NCI-H69 (cell line): ENCODE measurements around the gene VPREB1.
"Not testable (repeated sequence)": the region's sequence is repeated elsewhere in the genome, so short reads cannot be mapped to it uniquely, and the experiment has no call there.

Experiments used
- DNase-seq: peaks from one replicate; lab custom pipeline; 2025; lab: John Stamatoyannopoulos, UW

VPREB1 gene

GRCh38 chr22:22246706-22247105 is 2.1 kb downstream of the VPREB1 start:
- DNase-seq, result no peak

GRCh38 chr22:22248878-22249277 is 4.3 kb downstream of the VPREB1 start:
- DNase-seq, result peak; percentile 30

GRCh38 chr22:22250651-22251050 is 6.1 kb downstream of the VPREB1 start:
- DNase-seq, result not testable (repeated sequence)

GRCh38 chr22:22256133-22256532 is 11.5 kb downstream of the VPREB1 start:
- not testable (repeated sequence) for DNase-seq

GRCh38 chr22:22258597-22259415 is 14.2 kb downstream of the VPREB1 start:
- DNase-seq, result not testable (repeated sequence)

- DNase-seq, result not testable (repeated sequence)
Measured at GRCh38 chr22:22260169-22260568, 15.6 kb downstream of the VPREB1 start.

- DNase-seq, result not testable (repeated sequence)
Measured at GRCh38 chr22:22260586-22260985, 16.0 kb downstream of the VPREB1 start.

GRCh38 chr22:22262332-22263074 is 17.9 kb downstream of the VPREB1 start:
- DNase-seq, result not testable (repeated sequence)

- not testable (repeated sequence) for DNase-seq
Measured at GRCh38 chr22:22263823-22264222, 19.2 kb downstream of the VPREB1 start.

- not testable (repeated sequence) for DNase-seq
Measured at GRCh38 chr22:22270036-22270676, 25.6 kb downstream of the VPREB1 start.

GRCh38 chr22:22277423-22277822 is 32.8 kb downstream of the VPREB1 start:
- not testable (repeated sequence) for DNase-seq

- not testable (repeated sequence) for DNase-seq
Measured at GRCh38 chr22:22284962-22285756, 40.6 kb downstream of the VPREB1 start.

- not testable (repeated sequence) for DNase-seq
Measured at GRCh38 chr22:22286390-22287105, 42.0 kb downstream of the VPREB1 start.

GRCh38 chr22:22287106-22287626 is 42.6 kb downstream of the VPREB1 start:
- not testable (repeated sequence) for DNase-seq

GRCh38 chr22:22289666-22290065 is 45.1 kb downstream of the VPREB1 start:
- DNase-seq, result not testable (repeated sequence)

- not testable (repeated sequence) for DNase-seq
Measured at GRCh38 chr22:22291129-22291806, 46.7 kb downstream of the VPREB1 start.

GRCh38 chr22:22292656-22293055 is 48.1 kb downstream of the VPREB1 start:
- not testable (repeated sequence) for DNase-seq

- not testable (repeated sequence) for DNase-seq
Measured at GRCh38 chr22:22293436-22293835, 48.9 kb downstream of the VPREB1 start.

- not testable (repeated sequence) for DNase-seq
Measured at GRCh38 chr22:22294641-22295040, 50.1 kb downstream of the VPREB1 start.
